GM19467 (cell line): ENCODE data around the gene GNG2.

ENCODE experiments used
- ATAC-seq: cut with Tn5 transposase; IDR thresholded peaks from one replicate; pipeline ENCODE4 v1.9.1; 2021; ENCODE audit warnings: mild to moderate bottlenecking, moderate library complexity; ENCODE audit not compliant: unreplicated experiment

Gene GNG2

GRCh38 chr14:51938137-51938536 lies 77.7 kb downstream of the GNG2 start:
- ATAC-seq: no peak

GRCh38 chr14:51938821-51939220 lies 78.4 kb downstream of the GNG2 start:
- ATAC-seq: no peak

- no peak for ATAC-seq
These were observed 78.8 kb downstream of the GNG2 start for GRCh38 chr14:51939226-51939625.

DNA sequence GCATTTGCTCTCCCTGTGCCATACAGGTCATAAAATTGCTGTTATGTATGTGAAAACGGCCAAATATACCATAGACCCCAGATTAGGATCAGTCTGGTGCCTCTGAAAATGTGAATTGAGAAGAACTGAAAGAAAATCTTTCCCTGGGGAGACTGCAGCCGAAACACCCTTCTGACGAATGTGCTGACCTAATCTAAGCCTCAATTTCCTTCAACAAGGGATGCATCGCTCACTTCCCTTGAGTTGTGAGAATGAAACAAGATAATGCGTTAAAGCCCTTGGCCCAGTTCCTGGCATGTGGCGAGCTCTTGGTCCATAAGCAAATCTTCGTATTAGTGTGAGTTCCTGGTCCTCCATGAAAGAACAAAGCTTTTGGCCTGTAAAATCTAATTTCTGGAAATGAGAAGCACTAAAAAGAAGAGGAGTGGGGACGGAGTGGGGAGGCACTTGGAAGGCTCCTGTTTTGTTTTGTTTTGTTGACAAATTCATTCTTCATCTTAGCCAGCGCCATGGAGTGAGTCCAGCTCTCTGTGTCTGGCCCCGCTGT lies 79.4 kb downstream of the GNG2 start:
- no peak for ATAC-seq

- no peak for ATAC-seq
These were observed 82.6 kb downstream of the GNG2 start for GRCh38 chr14:51942971-51943370.

GRCh38 chr14:51950007-51950406 lies 89.6 kb downstream of the GNG2 start:
- ATAC-seq: no peak

GRCh38 chr14:51951656-51952055 lies 91.2 kb downstream of the GNG2 start:
- no peak for ATAC-seq

DNA sequence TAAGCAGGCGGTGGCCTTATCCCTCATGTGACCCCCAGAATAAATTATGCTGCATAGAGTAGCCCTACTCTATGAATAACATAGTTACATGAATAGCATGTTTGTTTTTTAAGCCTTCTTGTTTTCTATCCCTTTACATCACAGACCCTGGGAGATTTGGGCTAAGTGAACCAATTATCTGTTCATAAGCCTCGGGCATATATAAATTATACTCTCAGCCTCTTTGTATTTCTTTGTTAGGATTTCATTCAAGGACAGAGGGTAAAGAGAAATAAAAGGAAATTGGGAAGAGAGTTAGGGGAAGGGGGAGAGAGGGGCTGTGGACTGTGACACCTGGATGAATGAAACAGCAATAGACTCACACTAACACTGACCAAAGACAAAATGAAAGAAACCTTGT lies 93.6 kb downstream of the GNG2 start:
- no peak for ATAC-seq

- no peak for ATAC-seq
These were observed 94.2 kb downstream of the GNG2 start for GRCh38 chr14:51954657-51955056.

GRCh38 chr14:51957950-51958349 lies 97.5 kb downstream of the GNG2 start:
- no peak for ATAC-seq

DNA sequence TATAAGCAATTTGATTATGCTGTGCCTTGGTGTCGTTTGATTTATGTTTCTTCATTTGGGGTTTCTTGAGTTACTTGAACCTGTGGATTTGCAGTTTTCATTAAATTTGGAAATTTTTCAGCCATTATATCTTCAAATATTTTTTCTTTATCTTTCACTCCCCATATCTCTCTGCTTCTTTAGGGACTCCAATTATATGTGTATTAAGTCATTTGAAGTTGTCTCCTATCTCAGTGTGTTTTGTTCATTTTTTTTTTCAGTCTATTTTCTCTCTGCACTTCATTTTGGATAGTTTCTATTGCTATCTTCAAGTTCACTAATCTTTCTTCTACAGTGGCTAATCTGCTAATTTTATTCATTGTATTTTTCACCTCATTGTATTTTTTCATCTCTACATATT lies 99.5 kb downstream of the GNG2 start:
- no peak for ATAC-seq

DNA sequence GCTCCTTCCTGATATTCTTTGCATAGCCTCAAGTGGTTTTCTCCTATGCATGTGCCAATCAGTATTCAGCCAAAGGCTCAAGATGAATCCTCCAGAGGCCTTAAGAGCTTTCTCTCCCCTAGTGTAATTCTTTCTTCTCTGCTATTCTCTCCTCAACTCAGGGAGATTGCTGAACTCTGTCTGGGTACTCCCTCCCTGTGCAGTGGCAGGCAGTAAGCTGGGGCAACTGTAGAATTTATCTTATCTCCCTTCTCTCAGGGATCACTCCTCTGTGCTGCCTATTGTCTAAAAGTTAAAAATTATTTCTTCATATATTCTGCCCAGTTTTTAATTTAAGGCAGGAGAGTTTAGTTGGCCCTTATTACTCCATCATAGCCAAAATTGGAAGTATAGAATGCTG lies 100.5 kb downstream of the GNG2 start:
- ATAC-seq: no peak

DNA sequence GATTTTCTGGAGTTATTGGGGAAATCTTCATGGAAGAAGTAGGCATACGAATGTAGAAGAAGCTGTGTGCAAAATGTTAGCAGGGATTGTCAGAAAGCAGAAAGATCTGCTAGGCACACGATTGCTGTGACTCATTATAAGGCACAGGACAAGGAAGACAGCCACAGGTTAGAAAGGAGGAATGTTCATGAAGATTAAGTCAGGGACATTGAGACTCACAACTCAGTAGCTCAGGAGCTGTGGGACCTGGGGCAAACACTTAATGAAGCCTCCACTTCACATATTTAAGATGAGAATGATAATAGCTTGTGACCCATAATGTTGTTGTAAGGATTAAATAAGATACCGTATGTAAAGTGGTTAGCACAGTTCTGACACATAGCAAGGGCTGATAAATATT lies 102.3 kb downstream of the GNG2 start:
- no peak for ATAC-seq

GRCh38 chr14:51963286-51963685 lies 102.9 kb downstream of the GNG2 start:
- ATAC-seq: no peak

DNA sequence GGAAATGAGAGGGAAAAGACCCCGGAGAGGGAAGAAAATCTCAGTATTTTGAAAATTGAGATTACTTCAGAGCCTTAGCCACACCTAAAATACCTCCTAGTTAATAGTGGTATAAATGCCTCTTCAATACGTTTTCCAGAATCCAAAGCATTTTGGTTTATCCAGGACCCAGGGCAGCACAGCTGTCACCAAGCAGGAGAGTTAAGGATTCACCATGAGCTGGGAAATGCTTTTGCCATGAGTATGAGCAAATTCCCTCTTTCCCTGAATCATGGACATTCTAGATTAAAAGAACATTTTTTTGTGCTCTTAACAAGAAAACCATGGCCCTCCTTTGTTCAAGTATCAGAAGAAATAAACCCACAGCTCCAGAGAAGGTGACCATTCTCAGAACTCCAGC lies 107.1 kb downstream of the GNG2 start:
- no peak for ATAC-seq

DNA sequence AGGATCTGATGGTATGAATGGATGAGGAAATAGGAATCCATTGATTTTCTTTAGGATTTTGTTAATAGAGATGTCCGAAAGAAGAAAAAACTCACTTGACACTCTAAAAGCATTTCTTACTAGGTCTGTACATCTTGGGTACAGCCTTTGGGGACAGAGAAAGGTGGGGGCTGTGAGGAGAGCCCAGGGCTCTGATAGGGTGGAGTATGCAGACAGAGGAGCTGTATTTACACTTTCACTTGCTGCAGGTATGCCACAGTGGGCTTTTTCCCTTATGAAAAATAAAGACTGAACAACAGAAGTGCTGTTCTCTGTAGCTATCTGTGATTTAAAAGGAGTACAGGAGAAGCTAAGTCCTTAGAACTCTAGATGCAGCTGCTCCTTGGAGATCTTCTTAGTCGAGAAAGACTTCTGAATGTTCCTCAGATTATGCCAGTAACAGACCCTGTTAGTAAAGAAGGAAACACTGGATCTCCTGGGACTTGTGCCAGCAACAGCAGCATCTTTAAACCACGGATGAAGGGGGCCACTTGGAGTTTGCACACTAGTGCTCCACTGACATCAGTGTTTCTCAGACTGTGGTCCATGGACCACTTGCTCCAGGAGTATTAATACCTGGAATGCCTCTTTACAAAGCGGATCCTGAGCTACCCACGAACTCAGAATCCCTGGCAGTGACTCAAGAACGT lies 109.6 kb downstream of the GNG2 start:
- ATAC-seq: no peak

DNA sequence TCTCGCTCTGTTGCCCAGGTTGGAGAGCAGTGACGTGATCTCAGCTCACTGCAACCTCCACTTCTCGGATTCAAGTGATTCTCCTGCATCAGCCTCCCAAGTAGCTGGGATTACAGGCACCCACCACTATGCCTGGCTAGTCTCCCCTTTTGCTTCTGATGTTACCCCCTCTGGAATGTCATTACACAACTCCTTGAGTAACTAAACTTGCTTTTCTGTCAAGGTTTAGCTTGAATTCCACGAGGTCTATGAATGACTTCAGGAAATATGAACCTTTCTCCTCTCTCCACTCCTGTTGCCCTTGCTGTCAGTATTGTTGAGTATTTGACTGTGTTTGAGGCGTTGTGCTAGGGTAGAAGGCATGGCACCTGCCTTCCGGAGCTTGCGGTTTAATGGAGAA lies 112.2 kb downstream of the GNG2 start:
- no peak for ATAC-seq

GRCh38 chr14:51977075-51977474 lies 116.7 kb downstream of the GNG2 start:
- no peak for ATAC-seq

DNA sequence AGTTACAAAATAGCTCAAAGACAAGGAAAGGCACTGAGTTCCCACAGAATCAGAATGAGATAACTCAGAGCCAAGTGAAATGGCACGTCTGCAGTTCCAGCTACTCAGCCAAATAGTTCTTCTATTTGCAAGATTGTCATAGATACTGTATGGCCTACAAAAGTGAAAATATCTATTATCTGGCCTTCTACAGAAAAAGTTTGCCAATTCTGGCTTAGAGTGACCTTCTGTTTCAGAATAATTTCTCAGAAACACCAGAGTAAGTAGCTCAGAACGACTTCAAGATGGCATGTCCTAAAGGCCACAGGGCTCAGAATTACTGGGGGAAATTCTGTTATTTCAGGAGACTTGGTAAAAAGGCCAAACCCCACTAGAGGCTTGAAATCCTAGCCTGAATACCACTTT lies 118.3 kb downstream of the GNG2 start:
- no peak for ATAC-seq

GRCh38 chr14:51979088-51979709 lies 118.8 kb downstream of the GNG2 start:
- ATAC-seq: no peak

GRCh38 chr14:51981218-51981854 lies 120.9 kb downstream of the GNG2 start:
- ATAC-seq: no peak

DNA sequence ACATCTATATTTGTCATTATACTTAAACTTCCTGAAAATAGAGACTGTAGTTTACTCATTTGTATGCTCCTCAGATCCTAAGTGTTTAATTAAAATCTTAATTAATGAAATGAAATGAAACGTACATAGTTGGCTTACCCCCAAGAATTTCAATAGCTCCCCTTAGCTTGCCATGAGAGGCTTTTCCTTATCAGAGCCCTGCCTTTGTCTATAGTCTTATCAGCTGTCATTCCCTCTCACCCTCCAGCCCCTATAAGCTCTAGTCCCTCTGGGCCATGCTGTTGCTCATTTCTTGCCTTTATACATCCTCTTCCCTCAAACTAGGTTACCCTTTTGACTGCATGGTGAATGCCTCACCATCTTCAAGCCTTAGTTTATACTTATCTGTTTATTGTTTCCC lies 127.8 kb downstream of the GNG2 start:
- ATAC-seq: no peak
